ENCODE results near the gene TSPY10.
"Not testable (repeated sequence)": the region's sequence is repeated elsewhere in the genome, so short reads cannot be mapped to it uniquely, and the experiment has no call there.

GRCh38 chrY:9516287-9516686 lies 11.4 kb upstream of the TSPY10 start:
- TF ChIP-seq ZNF274 (IDR thresholded peaks at IDR 0.05; ENCODE audit: low read depth, low read length); YY1 (IDR thresholded peaks at IDR 0.05; ENCODE audit: insufficient read depth, insufficient read length); SUZ12 (IDR thresholded peaks at IDR 0.05; ENCODE audit: extremely low read depth, insufficient read depth, insufficient read length): not testable (repeated sequence)
